ENCODE results near the gene AKAP6. TPM values are rescaled to one million over a fixed set of nuclear protein-coding genes. Genes with fewer than 3 reads are reported as not detected.

AKAP6 gene
- total RNA-seq, 1 experiment from 2014 or later, result 1.9 TPM

DNA sequence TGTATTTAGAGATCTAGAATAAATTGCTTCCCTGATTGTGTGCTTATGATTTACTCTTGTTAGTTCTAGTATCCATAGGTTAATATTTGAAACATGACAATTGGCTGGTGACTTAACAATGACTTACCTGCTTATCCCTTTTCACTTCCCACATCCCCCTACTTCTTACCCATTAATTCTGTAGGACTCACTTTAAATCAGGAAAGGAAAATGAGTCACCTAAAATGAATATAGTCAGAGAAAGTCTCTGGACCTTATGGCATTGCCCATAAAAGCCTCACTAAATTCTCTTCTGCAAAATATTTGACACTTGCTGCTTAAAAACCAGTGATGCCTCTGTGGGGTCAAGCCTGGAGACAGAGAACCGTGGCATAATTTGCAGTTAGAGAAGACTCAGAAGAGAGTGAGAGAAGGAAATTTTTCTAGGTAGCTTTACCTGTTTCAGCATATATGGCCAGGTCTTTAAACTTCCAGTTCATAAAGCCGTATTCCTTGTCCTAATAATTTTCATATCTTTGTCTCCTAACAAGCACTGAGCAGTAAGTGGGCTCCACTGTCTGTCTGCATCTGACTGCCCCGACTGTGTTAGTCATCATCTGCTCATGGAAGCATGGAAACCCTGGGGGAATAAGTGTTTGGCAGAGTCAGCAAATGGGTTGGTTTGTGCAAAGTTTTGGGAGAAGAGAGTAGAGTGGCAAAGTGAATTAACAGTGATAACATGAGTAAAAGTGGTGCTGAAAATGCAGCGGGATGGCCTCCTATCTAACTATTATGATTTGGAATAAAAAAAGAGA lies 294.4 kb downstream of the AKAP6 start:
- CTCF ChIA-PET, result no interaction called here
- H3K9me3 ChIP-seq (ENCODE audit: control insufficient read depth in 1 of 2, insufficient read depth in 1 of 2, low read depth in 1 of 2, low read length in 2 of 2), result no peaks in the 10 kb centered on the region

More for the DNA sequence above, 294.4 kb downstream of the AKAP6 start:
- no peak for ATAC-seq
- H3K36me3 ChIP-seq (ENCODE audit: control insufficient read depth in 1 of 2, insufficient read depth in 2 of 2, low read length in 2 of 2), result no peaks in the 10 kb centered on the region
- no peak for DNase-seq (ENCODE audit: low read depth, low spot score)
- no peak overlapping the region for H2AFZ ChIP-seq (ENCODE audit: low read depth, low read length, poor library complexity, severe bottlenecking)
- H3K9me2 ChIP-seq (ENCODE audit: insufficient read depth), result no peaks in the 10 kb centered on the region
- H3K27me3 ChIP-seq (ENCODE audit: insufficient read depth, low read length), result peaks cover 34% of the 10 kb centered on the region
- no peaks in the 10 kb centered on the region for H4K20me1 ChIP-seq (ENCODE audit: insufficient read depth)
- ChIA-PET POLR2A (no interaction called here), RAD21 (ENCODE audit: low non-redundant PET in 1 of 2, low total read pairs in 2 of 2, uncharacterized antibody in 2 of 2, unreplicated experiment in 2 of 2) (no interaction called here)
- H3K9ac ChIP-seq (ENCODE audit: low read length), result no peak overlapping the region
- no peak overlapping the region for H3K4me3 ChIP-seq (replicated peaks in 1 of 2; ENCODE audit: low read depth in 1 of 2, low read length in 2 of 2)
- TF ChIP-seq, protein P1, sequence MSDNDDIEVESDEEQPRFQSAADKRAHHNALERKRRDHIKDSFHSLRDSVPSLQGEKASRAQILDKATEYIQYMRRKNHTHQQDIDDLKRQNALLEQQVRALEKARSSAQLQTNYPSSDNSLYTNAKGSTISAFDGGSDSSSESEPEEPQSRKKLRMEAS (IDR thresholded peaks at IDR 0.05), result no peak
- TF ChIP-seq POLR2A (IDR thresholded peaks at IDR 0.05; ENCODE audit: borderline replicate concordance, extremely low read depth, insufficient read depth, insufficient read length) (no peak), EZH2phosphoT487 (IDR thresholded peaks at IDR 0.05; ENCODE audit: borderline replicate concordance) (no peak), FOSL1 (IDR thresholded peaks at IDR 0.05; ENCODE audit: low read depth) (no peak), ZNF274 (IDR thresholded peaks at IDR 0.05; ENCODE audit: low read depth, low read length) (no peak), YY1 (IDR thresholded peaks at IDR 0.05; ENCODE audit: extremely low read depth, insufficient replicate concordance, low read depth, low read length) (no peak)
- TF ChIP-seq, protein P2, sequence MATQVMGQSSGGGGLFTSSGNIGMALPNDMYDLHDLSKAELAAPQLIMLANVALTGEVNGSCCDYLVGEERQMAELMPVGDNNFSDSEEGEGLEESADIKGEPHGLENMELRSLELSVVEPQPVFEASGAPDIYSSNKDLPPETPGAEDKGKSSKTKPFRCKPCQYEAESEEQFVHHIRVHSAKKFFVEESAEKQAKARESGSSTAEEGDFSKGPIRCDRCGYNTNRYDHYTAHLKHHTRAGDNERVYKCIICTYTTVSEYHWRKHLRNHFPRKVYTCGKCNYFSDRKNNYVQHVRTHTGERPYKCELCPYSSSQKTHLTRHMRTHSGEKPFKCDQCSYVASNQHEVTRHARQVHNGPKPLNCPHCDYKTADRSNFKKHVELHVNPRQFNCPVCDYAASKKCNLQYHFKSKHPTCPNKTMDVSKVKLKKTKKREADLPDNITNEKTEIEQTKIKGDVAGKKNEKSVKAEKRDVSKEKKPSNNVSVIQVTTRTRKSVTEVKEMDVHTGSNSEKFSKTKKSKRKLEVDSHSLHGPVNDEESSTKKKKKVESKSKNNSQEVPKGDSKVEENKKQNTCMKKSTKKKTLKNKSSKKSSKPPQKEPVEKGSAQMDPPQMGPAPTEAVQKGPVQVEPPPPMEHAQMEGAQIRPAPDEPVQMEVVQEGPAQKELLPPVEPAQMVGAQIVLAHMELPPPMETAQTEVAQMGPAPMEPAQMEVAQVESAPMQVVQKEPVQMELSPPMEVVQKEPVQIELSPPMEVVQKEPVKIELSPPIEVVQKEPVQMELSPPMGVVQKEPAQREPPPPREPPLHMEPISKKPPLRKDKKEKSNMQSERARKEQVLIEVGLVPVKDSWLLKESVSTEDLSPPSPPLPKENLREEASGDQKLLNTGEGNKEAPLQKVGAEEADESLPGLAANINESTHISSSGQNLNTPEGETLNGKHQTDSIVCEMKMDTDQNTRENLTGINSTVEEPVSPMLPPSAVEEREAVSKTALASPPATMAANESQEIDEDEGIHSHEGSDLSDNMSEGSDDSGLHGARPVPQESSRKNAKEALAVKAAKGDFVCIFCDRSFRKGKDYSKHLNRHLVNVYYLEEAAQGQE (IDR thresholded peaks at IDR 0.05; ENCODE audit: low read depth), result no peak
- H3K4me2 ChIP-seq (ENCODE audit: low read length), result no peak overlapping the region
- no TSS peak for BruUV-seq (replicated peaks)
- H3K4me1 ChIP-seq (ENCODE audit: control insufficient read depth in 1 of 2, insufficient read depth in 2 of 2, low read length in 2 of 2), result no peaks in the 10 kb centered on the region
- intact Hi-C loops (cut with micrococcal nuclease), result no loop called here
- H3K79me2 ChIP-seq (ENCODE audit: insufficient read depth, low read length), result no peaks in the 10 kb centered on the region
- H3K27ac ChIP-seq (ENCODE audit: low read depth, low read length), result no peak overlapping the region
